Hypothalamus (tissue), 51 donors: ENCODE data around the gene MAP7D3.
A peak's percentile ranks its signal among the peaks of the same experiment; 100 is the strongest.
"Not testable (repeated sequence)": the region's sequence is repeated elsewhere in the genome, so short reads cannot be mapped to it uniquely, and the experiment has no call there.

Experiments used
- DNase-seq, 51 donors: peaks; one replicate each; lab custom pipeline; 2025; lab: John Stamatoyannopoulos, UW

The MAP7D3 gene

DNA sequence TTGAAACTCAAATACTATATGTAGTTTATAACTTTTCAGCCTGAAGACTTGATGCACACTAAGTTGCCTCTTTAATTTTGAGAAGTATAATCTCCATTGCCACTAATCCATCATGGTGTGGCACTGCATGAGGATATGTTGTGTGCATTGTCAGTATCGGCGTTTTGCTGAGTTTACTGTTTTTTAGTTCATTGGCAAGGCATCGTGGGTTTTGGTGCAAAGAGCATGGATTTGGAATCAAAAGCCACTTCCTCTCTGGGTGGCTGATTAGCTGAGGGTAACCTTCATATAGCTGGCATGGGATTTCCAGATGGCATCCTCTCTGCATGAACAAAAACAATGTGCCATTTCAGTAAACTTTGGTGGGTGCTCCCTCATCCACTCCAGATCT lies 65.2 kb downstream of the MAP7D3 start:
- no peak for DNase-seq

DNA sequence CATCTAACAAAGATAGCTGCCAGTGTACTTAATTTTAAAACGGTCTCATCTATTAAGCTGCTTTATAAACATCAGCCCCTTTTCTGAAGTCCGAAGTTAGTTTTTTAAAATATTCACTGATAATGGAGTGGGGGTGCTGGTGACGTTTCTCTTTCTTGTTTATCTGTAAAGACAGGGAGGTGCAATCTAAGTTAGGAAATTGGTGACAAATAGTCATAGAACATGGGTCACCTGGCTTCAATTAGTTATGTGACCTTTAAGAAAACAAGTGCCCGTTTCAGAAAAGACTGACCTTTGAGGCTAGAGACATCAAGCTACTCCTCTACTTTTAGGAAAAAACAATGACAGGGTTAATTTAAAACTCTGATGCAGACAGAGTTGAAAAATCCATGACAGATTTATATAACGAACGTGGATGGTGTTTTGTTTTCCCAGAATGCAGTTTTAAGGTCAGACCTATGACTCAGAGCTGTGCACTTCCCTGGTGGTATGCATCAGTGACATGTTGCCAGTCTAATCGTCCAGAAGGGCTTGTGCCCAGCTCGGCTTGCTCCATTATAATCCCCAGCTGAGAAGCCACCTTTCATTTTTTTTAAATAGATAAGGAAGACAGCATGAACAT lies 65.7 kb downstream of the MAP7D3 start:
- DNase-seq, result no peak

DNA sequence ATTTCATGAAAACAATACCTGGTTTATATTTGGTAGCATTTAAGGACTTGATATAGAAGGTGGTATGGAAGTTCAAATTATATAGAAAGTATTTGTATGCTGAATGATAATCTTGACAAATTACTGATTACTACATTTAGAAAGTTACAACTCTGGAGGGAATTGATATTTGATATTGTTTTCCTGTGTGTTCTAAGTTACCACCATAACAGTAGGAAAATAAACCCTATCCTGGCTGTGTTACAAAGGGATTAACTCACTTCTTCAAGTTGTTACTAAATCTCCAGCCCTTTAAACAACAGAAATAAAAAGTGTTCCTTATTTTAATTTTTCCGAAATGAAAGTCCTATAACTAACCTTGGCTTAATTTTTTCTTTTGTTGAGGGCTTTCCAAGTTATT lies 67.3 kb downstream of the MAP7D3 start:
- no peak for DNase-seq

DNA sequence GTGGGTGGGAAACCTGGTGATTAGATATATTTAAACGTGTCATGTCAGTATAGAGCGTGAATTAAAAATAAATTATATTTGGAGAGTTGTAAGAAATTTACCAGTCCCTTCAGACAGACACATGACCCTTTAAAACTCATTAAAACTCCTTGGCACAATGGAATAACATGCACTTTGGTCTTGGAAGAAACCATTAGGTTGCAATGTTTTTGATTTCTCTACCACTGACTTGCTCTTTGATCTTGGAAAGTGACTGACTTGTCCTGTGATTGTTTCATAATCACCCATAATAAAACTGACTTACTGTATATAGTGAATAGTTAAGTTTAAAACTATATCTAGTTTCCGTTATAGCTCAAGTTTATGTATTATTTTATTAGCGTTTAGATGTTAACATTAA lies 68.0 kb downstream of the MAP7D3 start:
- DNase-seq, result no peak

DNA sequence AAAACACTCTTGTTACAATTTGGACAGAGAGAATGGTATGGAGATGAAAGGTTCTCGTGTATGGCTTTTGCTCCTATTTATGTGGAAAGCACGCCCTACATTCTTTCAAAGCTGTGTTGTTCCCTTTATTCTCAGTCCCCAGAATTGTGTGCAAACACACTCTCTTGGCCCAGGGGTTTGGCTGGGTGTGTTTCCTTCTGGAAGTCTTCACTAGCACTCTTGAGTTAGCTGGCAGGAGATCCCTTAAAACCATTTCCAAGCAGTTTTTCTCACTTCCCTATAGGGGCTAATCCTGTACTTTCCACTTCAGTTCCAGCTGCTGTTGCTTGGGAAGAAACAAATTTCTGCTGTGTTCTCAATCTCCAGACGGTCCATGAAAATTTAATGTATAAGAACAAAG lies 68.8 kb downstream of the MAP7D3 start:
- no peak for DNase-seq

DNA sequence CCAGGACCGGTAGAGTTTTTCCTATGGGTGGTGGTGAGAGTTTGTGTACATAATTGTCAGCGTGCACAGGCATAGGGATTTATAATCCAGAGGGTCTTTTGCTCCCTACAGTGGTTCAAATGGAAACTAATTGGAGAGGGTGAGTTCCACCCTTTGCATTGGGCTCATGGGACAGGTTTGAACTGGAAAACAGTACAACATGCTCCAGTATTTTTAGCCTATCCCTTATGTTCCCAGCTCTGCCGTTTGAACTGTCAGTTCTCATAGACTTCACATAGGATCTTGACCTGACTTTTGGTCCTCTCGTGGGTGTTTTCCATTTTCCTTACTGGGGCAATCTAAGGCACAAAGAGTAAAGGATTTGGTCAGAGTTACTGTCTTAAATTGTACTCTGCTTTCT lies 72.1 kb downstream of the MAP7D3 start:
- DNase-seq, result no peak

DNA sequence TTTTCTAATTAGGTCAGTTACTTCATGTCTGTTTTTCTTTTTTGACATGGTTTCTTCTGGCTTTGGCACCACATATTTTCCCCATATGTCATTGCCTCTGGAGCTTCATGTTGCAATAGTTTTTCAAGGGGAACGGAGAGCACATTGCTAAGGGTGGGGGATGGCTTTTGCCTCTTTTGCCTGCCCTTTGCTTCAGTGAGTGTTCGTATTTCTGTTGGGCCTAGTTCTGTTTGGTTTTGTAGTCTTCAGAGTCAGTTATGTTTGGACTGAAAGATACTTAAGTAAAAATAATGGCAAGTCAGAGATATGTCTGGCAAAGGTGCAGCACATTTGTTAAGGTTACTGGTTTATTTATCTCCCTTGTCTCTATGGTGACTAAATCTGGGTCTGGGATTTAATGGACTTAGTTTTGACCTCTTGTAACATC lies 74.8 kb downstream of the MAP7D3 start:
- DNase-seq, result no peak

DNA sequence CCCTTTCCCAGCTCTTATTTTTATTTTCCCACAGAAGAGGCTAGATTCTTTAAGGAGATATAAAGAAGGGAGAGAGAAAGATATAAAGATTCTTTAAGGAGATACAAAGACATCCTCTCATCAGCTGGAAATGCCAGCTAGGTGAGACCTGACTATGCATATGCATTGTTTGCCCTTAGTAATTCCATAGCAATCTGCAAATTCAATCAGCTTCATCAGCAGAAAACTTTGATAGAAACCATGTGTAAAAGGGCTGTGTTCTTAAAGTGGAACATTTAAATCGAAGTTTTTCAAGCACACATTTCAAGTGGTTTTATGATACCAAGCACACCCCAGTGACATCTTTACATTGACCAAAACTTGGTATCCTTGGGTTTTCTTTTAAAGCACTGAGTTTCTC lies 79.8 kb downstream of the MAP7D3 start:
- DNase-seq, result no peak

DNA sequence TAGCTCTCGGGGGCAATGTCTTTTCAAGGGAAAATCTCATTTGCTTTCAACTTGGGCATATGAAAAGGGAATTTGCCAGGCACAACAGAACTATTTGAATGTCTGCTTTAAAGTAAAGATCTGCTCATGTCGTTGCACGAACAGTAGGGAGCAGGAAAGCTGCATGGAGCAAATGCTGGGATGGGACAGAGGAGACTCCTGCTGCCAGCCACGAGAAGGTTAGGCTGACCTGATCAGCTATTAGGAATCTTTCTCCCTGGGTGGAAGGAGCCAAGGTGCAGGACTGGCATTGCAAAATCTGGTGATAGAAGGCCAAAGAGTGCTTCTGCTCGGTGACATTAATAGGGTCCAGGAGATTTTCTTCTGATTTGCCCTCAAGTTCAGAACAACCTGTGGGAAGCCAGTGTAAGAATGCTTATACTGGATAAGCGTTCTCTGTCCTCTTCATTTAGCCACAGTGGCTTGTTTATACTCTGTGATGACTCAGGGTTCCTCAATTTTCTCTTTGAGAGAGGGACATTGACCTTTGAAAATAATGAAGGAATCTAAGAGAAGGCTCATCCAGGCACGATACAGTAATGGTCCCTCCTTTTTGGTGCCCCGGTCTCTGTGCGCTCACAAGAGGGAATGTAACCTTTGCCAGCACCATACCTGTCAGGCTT lies 80.9 kb downstream of the MAP7D3 start:
- peak in 10 of 51 donors; percentile 1 to 29 (median 2) for DNase-seq

DNA sequence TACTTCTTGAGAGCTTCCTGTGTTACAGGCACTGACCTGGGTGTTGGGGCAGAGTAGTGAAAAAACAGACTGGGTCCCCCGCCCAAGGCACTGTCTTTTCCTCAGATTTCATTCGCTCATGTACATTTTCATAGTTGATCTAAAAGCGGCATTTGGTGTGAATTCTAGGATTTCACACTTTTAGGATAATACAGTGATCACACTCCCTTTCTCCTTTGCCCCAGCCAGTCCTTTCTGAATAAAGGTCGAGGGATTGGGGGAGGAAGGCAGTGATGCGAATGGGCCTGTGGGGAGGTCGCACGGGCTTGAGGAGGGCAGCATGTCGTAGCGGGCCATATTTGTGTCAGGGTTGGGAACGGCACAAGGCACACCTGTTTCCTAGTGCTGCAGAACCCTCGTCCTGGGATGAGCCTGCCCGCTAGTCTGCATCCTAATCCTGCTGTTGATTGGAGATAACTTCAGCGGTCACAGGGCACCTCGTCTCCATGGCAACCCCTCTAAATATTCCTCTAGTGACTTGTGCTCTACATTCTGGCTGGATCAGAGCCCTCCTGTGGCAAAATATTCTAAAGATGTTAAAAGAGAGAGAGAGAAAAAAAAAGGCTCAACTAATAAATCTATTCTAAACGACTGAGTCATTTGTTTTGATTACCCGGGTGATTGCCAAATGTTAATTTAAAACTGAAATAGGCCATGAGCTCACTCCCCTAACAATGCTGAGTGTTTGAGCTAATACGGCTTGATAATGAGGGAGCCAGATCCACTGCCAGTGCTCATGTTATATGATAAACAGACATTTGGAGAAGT lies 82.1 kb downstream of the MAP7D3 start:
- peak in 18 of 51 donors; percentile 1 to 47 (median 8) for DNase-seq

DNA sequence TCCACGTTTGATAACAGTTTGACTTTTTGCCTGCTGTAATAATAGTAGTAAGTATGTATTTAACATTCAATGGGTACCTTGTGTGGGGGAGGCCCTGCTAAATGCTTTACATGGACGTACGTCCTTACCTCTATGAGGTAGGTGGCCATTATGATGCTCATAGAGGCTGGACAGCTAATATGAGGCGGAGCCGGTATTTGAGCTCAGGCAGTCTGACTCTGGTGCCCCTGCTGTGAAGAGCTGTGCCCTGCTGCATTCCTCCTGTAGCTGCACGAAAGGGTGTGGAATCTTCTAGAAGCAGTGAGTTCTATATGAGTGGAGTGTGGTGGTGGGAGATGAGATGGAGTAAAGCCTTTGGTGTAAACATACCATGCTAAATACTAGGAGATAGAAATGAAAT lies 83.2 kb downstream of the MAP7D3 start:
- DNase-seq, result not testable (repeated sequence)

DNA sequence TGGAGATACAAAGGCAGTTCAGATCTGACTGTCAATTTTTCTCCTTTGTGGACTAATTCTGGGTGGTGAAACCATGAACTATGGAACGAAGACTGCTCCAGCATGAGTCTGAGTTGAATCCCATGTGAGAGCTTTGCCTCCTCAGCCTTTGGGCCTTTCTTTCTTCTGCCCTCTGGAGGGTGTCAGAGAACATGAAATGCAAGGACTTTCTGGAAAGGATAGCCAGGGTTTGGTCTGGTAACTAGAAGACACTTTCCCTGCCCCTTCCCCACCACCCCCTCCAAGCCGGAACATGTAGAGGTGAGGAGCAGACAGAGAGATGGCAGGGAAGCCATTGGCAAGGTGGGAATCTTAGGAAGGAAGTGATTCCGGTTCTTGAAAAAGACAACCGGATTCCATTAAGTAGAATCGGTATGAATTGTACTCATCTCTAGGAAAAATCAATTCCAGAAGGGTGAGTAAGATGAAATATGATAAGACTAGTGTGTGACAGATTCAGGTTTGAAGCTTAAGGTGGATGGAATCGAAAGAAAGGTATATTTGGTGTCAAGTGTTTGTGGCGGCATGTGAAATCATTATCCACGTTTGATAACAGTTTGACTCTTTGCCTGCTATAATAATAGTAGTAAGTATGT lies 84.9 kb downstream of the MAP7D3 start:
- peak in 6 of 51 donors; percentile 1 to 15 (median 4) for DNase-seq

DNA sequence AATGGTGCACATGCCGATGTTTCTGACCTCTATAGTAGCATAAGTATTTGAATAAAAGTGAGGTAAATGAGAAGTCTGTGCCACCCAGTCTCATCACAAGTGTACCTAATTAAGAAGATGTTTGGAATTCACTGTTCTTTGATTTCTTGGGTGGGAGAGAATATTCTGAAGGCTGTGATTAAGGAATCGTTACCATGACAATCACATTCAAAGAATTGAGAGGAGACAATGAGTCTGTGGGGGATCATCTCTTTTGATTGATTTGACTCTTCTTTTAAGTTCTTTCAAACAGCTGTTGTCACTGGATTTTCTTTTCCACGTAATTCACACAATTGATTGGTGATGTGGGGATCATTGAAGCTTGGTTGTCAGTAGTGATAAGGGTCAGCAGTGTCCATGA lies 85.8 kb downstream of the MAP7D3 start:
- peak in 1 of 51 donors; percentile 7 for DNase-seq

DNA sequence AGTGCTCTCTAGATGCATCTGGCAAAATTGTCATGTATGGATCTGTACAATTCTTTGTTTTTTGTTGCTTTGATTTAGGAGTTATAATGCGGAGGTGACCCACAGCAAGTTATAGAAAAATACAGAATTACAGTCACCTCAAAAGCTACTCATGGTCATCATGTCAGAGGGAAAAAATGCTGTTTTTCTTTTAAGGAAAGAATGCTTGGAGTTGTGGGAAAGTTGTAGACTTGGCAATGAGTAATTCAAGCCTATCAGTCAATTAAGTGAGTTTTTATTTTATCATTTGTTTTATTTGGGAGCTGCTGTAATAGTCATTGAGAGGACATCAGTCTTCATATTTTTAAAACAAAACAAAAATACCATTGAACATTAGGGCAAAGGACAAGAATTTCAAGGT lies 87.5 kb downstream of the MAP7D3 start:
- no peak for DNase-seq
